Measurements from ENCODE around the gene INTS2.

The INTS2 gene

GRCh38 chr17:61927208-61928100 lies at the start of gene INTS2:
INTS2 (minus strand) TSS chr17:61927982; CDS start chr17:61926644, 1,338 bp downstream.
- Histone ChIP-seq H3K36me3 (replicated peaks) (peaks cover 10% of the 10 kb centered on the region), H3K4me1 (peaks cover 10% of the 10 kb centered on the region), H3K27me3 (ENCODE audit: low read depth) (no peaks in the 10 kb centered on the region), H3K9me3 (no peaks in the 10 kb centered on the region), H3K4me3 (peak within 1 kb of the TSS; percentile 66)
- in situ Hi-C loops (cut with MboI; ENCODE audit: low sequenced_read_pairs): no loop called here
- DNase-seq (ENCODE audit: low spot score in 2 of 2): peak; percentile 88 to 97

- no peak for DNase-seq (ENCODE audit: low spot score in 2 of 2)
- H3K4me1 ChIP-seq: no peaks in the 10 kb centered on the region
- no peak overlapping the region for H3K4me3 ChIP-seq
- no peaks in the 10 kb centered on the region for H3K9me3 ChIP-seq
- H3K27me3 ChIP-seq (ENCODE audit: low read depth): no peaks in the 10 kb centered on the region
- in situ Hi-C loops (cut with MboI; ENCODE audit: low sequenced_read_pairs): no loop called here
- peaks cover 43% of the 10 kb centered on the region for H3K36me3 ChIP-seq (replicated peaks)
These were observed 46.3 kb upstream of the INTS2 start for GRCh38 chr17:61974115-61974514.

- Histone ChIP-seq H3K9me3 (no peaks in the 10 kb centered on the region), H3K4me1 (no peaks in the 10 kb centered on the region), H3K27me3 (ENCODE audit: low read depth) (no peaks in the 10 kb centered on the region), H3K4me3 (no peak overlapping the region), H3K36me3 (replicated peaks) (peaks cover 43% of the 10 kb centered on the region)
- no peak for DNase-seq (ENCODE audit: low spot score in 2 of 2)
- in situ Hi-C loops (cut with MboI; ENCODE audit: low sequenced_read_pairs): no loop called here
These were observed 44.5 kb upstream of the INTS2 start for GRCh38 chr17:61972311-61972710.

GRCh38 chr17:61970030-61970429 lies 42.2 kb upstream of the INTS2 start:
- H3K27me3 ChIP-seq (ENCODE audit: low read depth): no peaks in the 10 kb centered on the region
- in situ Hi-C loops (cut with MboI; ENCODE audit: low sequenced_read_pairs): no loop called here
- H3K4me1 ChIP-seq: no peaks in the 10 kb centered on the region
- DNase-seq (ENCODE audit: low spot score in 2 of 2): no peak
- peaks cover 58% of the 10 kb centered on the region for H3K36me3 ChIP-seq (replicated peaks)
- no peaks in the 10 kb centered on the region for H3K9me3 ChIP-seq
- H3K4me3 ChIP-seq: no peak overlapping the region

GRCh38 chr17:61968757-61969156 lies 41.0 kb upstream of the INTS2 start:
- no peak for DNase-seq (ENCODE audit: low spot score in 2 of 2)
- Histone ChIP-seq H3K4me3 (no peak overlapping the region), H3K4me1 (no peaks in the 10 kb centered on the region), H3K27me3 (ENCODE audit: low read depth) (no peaks in the 10 kb centered on the region), H3K36me3 (replicated peaks) (peaks cover 71% of the 10 kb centered on the region), H3K9me3 (no peaks in the 10 kb centered on the region)
- in situ Hi-C loops (cut with MboI; ENCODE audit: low sequenced_read_pairs): no loop called here

- no peak for DNase-seq (ENCODE audit: low spot score in 2 of 2)
- Histone ChIP-seq H3K27me3 (ENCODE audit: low read depth) (no peaks in the 10 kb centered on the region), H3K9me3 (no peaks in the 10 kb centered on the region), H3K36me3 (replicated peaks) (peaks cover 67% of the 10 kb centered on the region), H3K4me3 (no peak overlapping the region), H3K4me1 (no peaks in the 10 kb centered on the region)
- in situ Hi-C loops (cut with MboI; ENCODE audit: low sequenced_read_pairs): no loop called here
These were observed 39.9 kb upstream of the INTS2 start for GRCh38 chr17:61967729-61968128.

GRCh38 chr17:61966191-61966590 lies 38.4 kb upstream of the INTS2 start:
- no peak overlapping the region for H3K4me3 ChIP-seq
- H3K9me3 ChIP-seq: no peaks in the 10 kb centered on the region
- H3K36me3 ChIP-seq (replicated peaks): peaks cover 66% of the 10 kb centered on the region
- no peaks in the 10 kb centered on the region for H3K4me1 ChIP-seq
- DNase-seq (ENCODE audit: low spot score in 2 of 2): no peak
- in situ Hi-C loops (cut with MboI; ENCODE audit: low sequenced_read_pairs): no loop called here
- H3K27me3 ChIP-seq (ENCODE audit: low read depth): no peaks in the 10 kb centered on the region

GRCh38 chr17:61955619-61956018 lies 27.8 kb upstream of the INTS2 start:
- Histone ChIP-seq H3K27me3 (ENCODE audit: low read depth) (no peaks in the 10 kb centered on the region), H3K4me1 (no peaks in the 10 kb centered on the region), H3K4me3 (no peak overlapping the region), H3K36me3 (replicated peaks) (peaks cover 61% of the 10 kb centered on the region), H3K9me3 (no peaks in the 10 kb centered on the region)
- in situ Hi-C loops (cut with MboI; ENCODE audit: low sequenced_read_pairs): no loop called here
- DNase-seq (ENCODE audit: low spot score in 2 of 2): no peak

- no peak for DNase-seq (ENCODE audit: low spot score in 2 of 2)
- Histone ChIP-seq H3K27me3 (ENCODE audit: low read depth) (no peaks in the 10 kb centered on the region), H3K9me3 (no peaks in the 10 kb centered on the region), H3K4me3 (no peak overlapping the region), H3K36me3 (replicated peaks) (peaks cover 63% of the 10 kb centered on the region), H3K4me1 (no peaks in the 10 kb centered on the region)
- in situ Hi-C loops (cut with MboI; ENCODE audit: low sequenced_read_pairs): no loop called here
These were observed 19.7 kb upstream of the INTS2 start for GRCh38 chr17:61947367-61948078.

GRCh38 chr17:61946359-61946758 lies 18.6 kb upstream of the INTS2 start:
- H3K4me3 ChIP-seq: no peak overlapping the region
- H3K27me3 ChIP-seq (ENCODE audit: low read depth): no peaks in the 10 kb centered on the region
- H3K36me3 ChIP-seq (replicated peaks): peaks cover 57% of the 10 kb centered on the region
- H3K4me1 ChIP-seq: no peaks in the 10 kb centered on the region
- in situ Hi-C loops (cut with MboI; ENCODE audit: low sequenced_read_pairs): no loop called here
- no peaks in the 10 kb centered on the region for H3K9me3 ChIP-seq
- no peak for DNase-seq (ENCODE audit: low spot score in 2 of 2)

GRCh38 chr17:61943117-61943516 lies 15.3 kb upstream of the INTS2 start:
- H3K9me3 ChIP-seq: no peaks in the 10 kb centered on the region
- no peak for DNase-seq (ENCODE audit: low spot score in 2 of 2)
- in situ Hi-C loops (cut with MboI; ENCODE audit: low sequenced_read_pairs): no loop called here
- no peaks in the 10 kb centered on the region for H3K27me3 ChIP-seq (ENCODE audit: low read depth)
- H3K4me1 ChIP-seq: no peaks in the 10 kb centered on the region
- H3K4me3 ChIP-seq: no peak overlapping the region
- H3K36me3 ChIP-seq (replicated peaks): peaks cover 31% of the 10 kb centered on the region

GRCh38 chr17:61942085-61942484 lies 14.3 kb upstream of the INTS2 start:
- no peaks in the 10 kb centered on the region for H3K9me3 ChIP-seq
- H3K4me1 ChIP-seq: no peaks in the 10 kb centered on the region
- no peak for DNase-seq (ENCODE audit: low spot score in 2 of 2)
- H3K4me3 ChIP-seq: no peak overlapping the region
- H3K36me3 ChIP-seq (replicated peaks): peaks cover 23% of the 10 kb centered on the region
- no peaks in the 10 kb centered on the region for H3K27me3 ChIP-seq (ENCODE audit: low read depth)
- in situ Hi-C loops (cut with MboI; ENCODE audit: low sequenced_read_pairs): no loop called here

- peak overlapping the region; percentile 66 for H3K4me3 ChIP-seq
- H3K4me1 ChIP-seq: peaks cover 10% of the 10 kb centered on the region
- peaks cover 10% of the 10 kb centered on the region for H3K36me3 ChIP-seq (replicated peaks)
- no peaks in the 10 kb centered on the region for H3K9me3 ChIP-seq
- in situ Hi-C loops (cut with MboI; ENCODE audit: low sequenced_read_pairs): no loop called here
- no peak for DNase-seq (ENCODE audit: low spot score in 2 of 2)
- H3K27me3 ChIP-seq (ENCODE audit: low read depth): no peaks in the 10 kb centered on the region
These were observed 287 bp upstream of the INTS2 start for GRCh38 chr17:61928101-61928436.

- Histone ChIP-seq H3K9me3 (no peaks in the 10 kb centered on the region), H3K4me1 (peaks cover 10% of the 10 kb centered on the region), H3K27me3 (ENCODE audit: low read depth) (no peaks in the 10 kb centered on the region), H3K4me3 (peak overlapping the region; percentile 66), H3K36me3 (replicated peaks) (peaks cover 13% of the 10 kb centered on the region)
- DNase-seq (ENCODE audit: low spot score in 2 of 2): no peak
- in situ Hi-C loops (cut with MboI; ENCODE audit: low sequenced_read_pairs): no loop called here
These were observed 965 bp downstream of the INTS2 start for GRCh38 chr17:61926826-61927207.
